ENCODE data around the gene PDGFD.

Gene PDGFD

GRCh38 chr11:104011044-104011443, 152.9 kb downstream of the PDGFD start:
- TF ChIP-seq CTCF (IDR thresholded peaks at IDR 0.05; ENCODE audit: poor library complexity, severe bottlenecking) = no peak
- ATAC-seq (ENCODE audit: low read depth) (no peak), DNase-seq (ENCODE audit: low spot score) (no peak)
- H3K27me3 ChIP-seq (ENCODE audit: insufficient read depth, poor library complexity, severe bottlenecking) = no peaks in the 10 kb centered on the region
- no peak overlapping the region for H3K4me3 ChIP-seq (ENCODE audit: severe bottlenecking)
- H3K27ac ChIP-seq (ENCODE audit: poor library complexity, severe bottlenecking) = no peak overlapping the region
- no peaks in the 10 kb centered on the region for H3K36me3 ChIP-seq (ENCODE audit: low read depth)
- no peaks in the 10 kb centered on the region for H3K9me3 ChIP-seq (ENCODE audit: severe bottlenecking)
- no peaks in the 10 kb centered on the region for H3K4me1 ChIP-seq (ENCODE audit: insufficient read depth, poor library complexity, severe bottlenecking)

- no peak overlapping the region for H3K27ac ChIP-seq (ENCODE audit: poor library complexity, severe bottlenecking)
- H3K4me3 ChIP-seq (ENCODE audit: severe bottlenecking) = no peak overlapping the region
- TF ChIP-seq CTCF (IDR thresholded peaks at IDR 0.05; ENCODE audit: poor library complexity, severe bottlenecking) = no peak
- H3K9me3 ChIP-seq (ENCODE audit: severe bottlenecking) = no peaks in the 10 kb centered on the region
- no peaks in the 10 kb centered on the region for H3K27me3 ChIP-seq (ENCODE audit: insufficient read depth, poor library complexity, severe bottlenecking)
- no peak for ATAC-seq (ENCODE audit: low read depth)
- H3K36me3 ChIP-seq (ENCODE audit: low read depth) = no peaks in the 10 kb centered on the region
- H3K4me1 ChIP-seq (ENCODE audit: insufficient read depth, poor library complexity, severe bottlenecking) = no peaks in the 10 kb centered on the region
- no peak for DNase-seq (ENCODE audit: low spot score)
These were observed 154.2 kb downstream of the PDGFD start for GRCh38 chr11:104009744-104010143.

- no peaks in the 10 kb centered on the region for H3K9me3 ChIP-seq (ENCODE audit: severe bottlenecking)
These were observed 158.6 kb downstream of the PDGFD start for GRCh38 chr11:104005234-104005855.

GRCh38 chr11:104003491-104003890, 160.5 kb downstream of the PDGFD start:
- no peak for ATAC-seq (ENCODE audit: low read depth)
- no peak for TF ChIP-seq CTCF (IDR thresholded peaks at IDR 0.05; ENCODE audit: poor library complexity, severe bottlenecking)
- no peaks in the 10 kb centered on the region for H3K27me3 ChIP-seq (ENCODE audit: insufficient read depth, poor library complexity, severe bottlenecking)
- no peak overlapping the region for H3K27ac ChIP-seq (ENCODE audit: poor library complexity, severe bottlenecking)
- no peaks in the 10 kb centered on the region for H3K4me1 ChIP-seq (ENCODE audit: insufficient read depth, poor library complexity, severe bottlenecking)
- H3K36me3 ChIP-seq (ENCODE audit: low read depth) = no peaks in the 10 kb centered on the region
- no peak overlapping the region for H3K4me3 ChIP-seq (ENCODE audit: severe bottlenecking)
- DNase-seq (ENCODE audit: low spot score) = no peak
- no peaks in the 10 kb centered on the region for H3K9me3 ChIP-seq (ENCODE audit: severe bottlenecking)

More at GRCh38 chr11:104005234-104005855, 158.6 kb downstream of the PDGFD start:
- ATAC-seq (ENCODE audit: low read depth) = peak; percentile 52; the same call in 2 of the 3 replicates
- no peak for DNase-seq (ENCODE audit: low spot score)
- H3K27me3 ChIP-seq (ENCODE audit: insufficient read depth, poor library complexity, severe bottlenecking) = no peaks in the 10 kb centered on the region
- H3K27ac ChIP-seq (ENCODE audit: poor library complexity, severe bottlenecking) = no peak overlapping the region
- H3K4me1 ChIP-seq (ENCODE audit: insufficient read depth, poor library complexity, severe bottlenecking) = no peaks in the 10 kb centered on the region
- no peak for TF ChIP-seq CTCF (IDR thresholded peaks at IDR 0.05; ENCODE audit: poor library complexity, severe bottlenecking)
- no peaks in the 10 kb centered on the region for H3K36me3 ChIP-seq (ENCODE audit: low read depth)
- no peak overlapping the region for H3K4me3 ChIP-seq (ENCODE audit: severe bottlenecking)

GRCh38 chr11:104001561-104002056, 162.3 kb downstream of the PDGFD start:
- DNase-seq (ENCODE audit: low spot score) = no peak
- Histone ChIP-seq H3K27ac (ENCODE audit: poor library complexity, severe bottlenecking) (no peak overlapping the region), H3K4me3 (ENCODE audit: severe bottlenecking) (no peak overlapping the region), H3K9me3 (ENCODE audit: severe bottlenecking) (no peaks in the 10 kb centered on the region), H3K4me1 (ENCODE audit: insufficient read depth, poor library complexity, severe bottlenecking) (no peaks in the 10 kb centered on the region), H3K27me3 (ENCODE audit: insufficient read depth, poor library complexity, severe bottlenecking) (no peaks in the 10 kb centered on the region), H3K36me3 (ENCODE audit: low read depth) (no peaks in the 10 kb centered on the region)
- ATAC-seq (ENCODE audit: low read depth) = no peak
- no peak for TF ChIP-seq CTCF (IDR thresholded peaks at IDR 0.05; ENCODE audit: poor library complexity, severe bottlenecking)
